GM12872 (cell line): Measurements from ENCODE around the gene ITGBL1.

Experiments
- TF ChIP-seq, protein P1 (sequence below): IDR thresholded peaks from 3 replicates; pipeline ENCODE4 v1.5.1; 2011; ENCODE audit warnings: low read depth, mild to moderate bottlenecking, low read length, moderate library complexity; ENCODE audit not compliant: insufficient read depth

ITGBL1 gene

DNA sequence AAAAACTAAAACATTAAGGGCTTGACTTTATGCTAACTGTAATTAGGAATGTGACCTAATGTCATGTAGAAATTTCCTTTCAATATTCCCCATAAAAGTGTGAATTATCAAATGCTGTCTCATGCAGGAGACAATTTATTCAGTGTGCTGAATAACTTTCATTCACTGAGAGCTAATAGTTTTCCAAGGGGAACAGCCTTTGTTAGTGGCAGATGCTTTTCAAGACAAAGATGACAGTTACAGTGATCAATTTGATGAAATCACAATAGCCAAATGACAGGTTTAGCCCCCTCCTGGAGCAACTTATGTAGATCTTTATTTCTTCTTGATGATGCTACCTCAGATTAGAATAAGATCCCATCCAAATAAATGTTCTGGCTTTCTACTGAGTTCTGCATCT is 275.5 kb downstream of the ITGBL1 start:
- TF ChIP-seq, protein P1, sequence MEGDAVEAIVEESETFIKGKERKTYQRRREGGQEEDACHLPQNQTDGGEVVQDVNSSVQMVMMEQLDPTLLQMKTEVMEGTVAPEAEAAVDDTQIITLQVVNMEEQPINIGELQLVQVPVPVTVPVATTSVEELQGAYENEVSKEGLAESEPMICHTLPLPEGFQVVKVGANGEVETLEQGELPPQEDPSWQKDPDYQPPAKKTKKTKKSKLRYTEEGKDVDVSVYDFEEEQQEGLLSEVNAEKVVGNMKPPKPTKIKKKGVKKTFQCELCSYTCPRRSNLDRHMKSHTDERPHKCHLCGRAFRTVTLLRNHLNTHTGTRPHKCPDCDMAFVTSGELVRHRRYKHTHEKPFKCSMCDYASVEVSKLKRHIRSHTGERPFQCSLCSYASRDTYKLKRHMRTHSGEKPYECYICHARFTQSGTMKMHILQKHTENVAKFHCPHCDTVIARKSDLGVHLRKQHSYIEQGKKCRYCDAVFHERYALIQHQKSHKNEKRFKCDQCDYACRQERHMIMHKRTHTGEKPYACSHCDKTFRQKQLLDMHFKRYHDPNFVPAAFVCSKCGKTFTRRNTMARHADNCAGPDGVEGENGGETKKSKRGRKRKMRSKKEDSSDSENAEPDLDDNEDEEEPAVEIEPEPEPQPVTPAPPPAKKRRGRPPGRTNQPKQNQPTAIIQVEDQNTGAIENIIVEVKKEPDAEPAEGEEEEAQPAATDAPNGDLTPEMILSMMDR, result no peak

DNA sequence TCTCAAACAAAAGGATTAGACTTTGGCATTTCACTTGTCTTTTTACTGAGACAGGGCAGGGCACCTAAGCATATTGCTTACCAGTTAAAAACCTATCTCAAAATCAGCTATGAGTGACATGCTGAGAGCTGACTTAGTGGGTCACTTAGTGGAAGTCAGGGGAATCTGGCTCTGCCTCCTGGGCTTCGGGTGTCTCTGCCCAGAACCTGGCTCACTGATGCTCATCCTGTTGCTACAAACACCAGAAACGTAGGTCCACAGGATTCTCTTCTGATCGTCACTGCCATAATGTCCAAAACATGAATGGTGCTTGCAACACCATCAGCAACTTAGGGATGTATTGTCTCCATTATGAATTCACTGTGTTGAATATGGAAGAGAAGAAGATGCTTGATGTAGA is 276.1 kb downstream of the ITGBL1 start:
- TF ChIP-seq, protein P1, result no peak

DNA sequence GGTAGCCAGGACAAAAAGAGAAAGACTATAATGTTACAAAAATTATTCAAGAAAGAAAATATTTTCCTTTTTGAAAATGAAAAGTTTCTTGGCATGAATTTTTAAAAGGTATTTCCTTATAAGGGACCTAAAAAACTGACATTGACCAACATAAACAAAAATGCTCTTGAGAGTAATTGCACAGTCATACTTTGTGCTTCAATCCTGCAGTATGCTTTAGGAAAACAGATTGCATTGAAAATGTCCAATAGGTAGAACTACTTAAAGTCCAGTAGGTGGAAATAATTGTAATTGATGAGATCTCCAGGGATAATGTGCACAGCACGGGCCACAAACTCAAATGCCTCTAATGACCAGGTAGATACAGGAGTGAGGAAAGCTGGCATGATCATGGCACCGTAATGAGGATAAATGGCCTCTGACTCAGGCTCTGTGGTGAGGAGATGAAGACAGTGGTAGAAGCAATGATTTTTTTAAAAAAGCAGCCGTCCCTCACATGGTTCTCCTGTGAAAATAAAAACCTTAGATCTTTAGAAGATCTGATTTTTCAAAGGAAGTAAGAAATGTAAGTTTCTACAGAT is 278.0 kb downstream of the ITGBL1 start:
- TF ChIP-seq, protein P1, result no peak

DNA sequence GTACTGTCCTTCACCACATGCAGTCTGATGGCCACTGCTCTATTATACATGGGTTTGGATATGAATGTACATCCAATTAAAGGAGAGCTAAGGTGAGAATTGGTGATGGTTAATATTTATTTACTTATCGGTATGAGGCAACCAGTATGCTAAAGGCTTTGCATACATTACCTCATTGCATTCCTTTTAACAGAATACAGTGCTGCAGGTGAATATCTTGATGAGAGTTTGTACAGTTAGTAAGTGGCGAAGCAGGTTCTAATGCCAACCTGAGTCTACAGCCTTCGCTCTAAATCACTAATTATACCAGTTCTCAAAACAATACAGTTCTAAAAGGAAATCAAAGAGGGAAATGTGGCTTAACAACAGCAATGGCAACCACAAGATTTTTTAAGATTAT is 284.1 kb downstream of the ITGBL1 start:
- TF ChIP-seq, protein P1, result no peak

DNA sequence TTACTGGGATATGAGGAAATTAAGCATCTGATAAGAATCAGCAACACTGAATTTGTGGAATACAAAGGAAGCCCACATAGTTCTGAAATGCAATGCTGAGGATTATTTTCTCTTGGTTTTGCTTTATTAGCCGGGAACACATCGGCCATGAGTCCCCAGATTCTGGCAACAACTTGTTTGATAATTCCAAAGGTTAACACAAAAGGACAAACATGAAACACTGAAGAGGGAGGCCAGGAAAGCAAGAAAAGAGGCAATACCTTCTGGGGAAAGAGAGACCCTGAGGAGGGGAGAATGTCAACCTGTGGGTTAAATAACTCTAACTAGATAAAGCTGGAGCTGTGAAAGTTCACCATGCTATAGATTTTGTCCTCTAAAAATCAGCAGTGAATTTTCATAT is 285.9 kb downstream of the ITGBL1 start:
- TF ChIP-seq, protein P1, result no peak

DNA sequence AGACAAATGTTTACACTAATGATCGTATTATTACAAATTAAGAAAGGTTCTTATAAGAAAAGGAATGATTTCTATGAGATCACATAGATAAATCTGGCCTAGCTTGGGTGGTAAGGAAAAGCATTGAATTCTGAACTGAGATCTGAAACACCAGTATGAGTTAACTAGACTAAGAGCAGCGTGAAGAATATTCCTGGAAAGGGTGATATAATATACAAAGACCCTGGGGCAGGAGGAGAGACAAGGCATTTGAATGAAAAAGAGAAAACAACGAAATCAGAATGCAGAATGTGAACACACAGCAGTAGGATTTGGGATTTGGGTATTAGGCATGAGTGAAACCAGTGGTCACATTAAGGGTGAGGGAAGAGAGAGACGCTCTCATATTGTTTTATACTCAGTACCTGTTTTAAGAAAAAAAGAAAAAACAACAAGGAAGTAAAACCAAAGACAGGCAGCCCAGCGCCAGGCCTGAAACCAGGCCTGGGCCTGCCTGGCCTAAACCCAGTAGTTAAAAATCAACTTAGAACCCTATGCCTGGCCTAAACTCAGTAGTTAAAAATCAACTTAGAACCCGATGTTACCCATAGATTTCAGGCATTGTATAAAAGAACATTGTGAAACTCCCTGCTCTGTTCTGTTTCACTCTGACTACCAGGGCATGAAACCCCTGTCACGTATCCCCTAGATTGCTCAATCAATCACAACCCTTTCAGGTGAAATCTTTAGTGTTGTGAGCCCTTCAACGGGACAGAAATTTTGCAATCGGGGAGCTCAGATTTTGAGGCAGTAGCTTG is 287.1 kb downstream of the ITGBL1 start:
- TF ChIP-seq, protein P1, result no peak

DNA sequence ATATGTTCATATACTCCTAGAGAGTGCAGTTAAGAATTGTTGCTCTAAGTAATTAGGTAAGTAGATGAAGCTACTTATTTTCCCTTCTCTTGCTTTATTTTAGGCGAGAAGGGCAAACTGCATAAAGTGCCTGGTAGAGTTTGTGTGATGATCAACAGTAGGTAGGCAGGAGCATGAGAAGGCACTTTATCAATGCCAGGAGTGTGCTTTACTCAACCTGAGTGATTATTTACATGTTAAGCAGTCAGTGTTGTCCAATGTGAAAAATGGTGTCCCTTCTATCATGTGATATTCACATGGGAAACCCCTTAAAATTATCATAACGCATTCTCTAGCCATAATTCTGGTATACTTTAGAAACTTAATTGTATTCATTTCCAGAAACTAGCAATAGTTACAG is 294.0 kb downstream of the ITGBL1 start:
- TF ChIP-seq, protein P1, result no peak
